Muscle of back (tissue), 10 donors: ENCODE results near the gene CD44. TPM values are rescaled to one million over a fixed set of nuclear protein-coding genes. Genes with fewer than 3 reads are reported as not detected.

ENCODE experiments used
- polyA plus RNA-seq, 10 donors: library from polyadenylated mRNA; unstranded; fragments of 120-200 nt; gene quantifications; one replicate each; pipeline ENCODE4 v1.2.1, GENCODE V29; 2013; ENCODE audit not compliant: insufficient read length in 10 of 10

Gene CD44
- polyA plus RNA-seq, 10 donors = 134 to 235 (median 162) TPM

Other genes starting within 250 kb of the CD44 start
- gene APIP, start 222.8 kb upstream of the CD44 start, polyA plus RNA-seq = 10 to 100 TPM; 23.7 to 34.0 (median 27.8) TPM
- 10 to 100 TPM; 21.7 to 31.0 (median 27.2) TPM for gene PDHX, start 222.6 kb upstream of the CD44 start, polyA plus RNA-seq